ENCODE results near the gene TMEM41A. TPM values are rescaled to one million over a fixed set of nuclear protein-coding genes. Genes with fewer than 3 reads are reported as not detected.

The TMEM41A gene
- polyA plus RNA-seq, 1 donor from 2014 or later, result 12.9 TPM

GRCh38 chr3:185465471-185465870 is 33.4 kb downstream of the TMEM41A start:
- no peak for TF ChIP-seq POLR2AphosphoS5 (IDR thresholded peaks at IDR 0.05)
- H3K4me2 ChIP-seq (ENCODE audit: low read length), result no peak overlapping the region
- H3F3A ChIP-seq (ENCODE audit: insufficient read depth, low read length, poor library complexity, severe bottlenecking), result no peaks in the 10 kb centered on the region
- H3K27me3 ChIP-seq (ENCODE audit: insufficient read depth, low read depth, low read length), result no peaks in the 10 kb centered on the region
- no peak overlapping the region for H3K9ac ChIP-seq (ENCODE audit: low read length)
- H4K20me1 ChIP-seq (ENCODE audit: insufficient read depth), result no peaks in the 10 kb centered on the region
- no peaks in the 10 kb centered on the region for H3K9me3 ChIP-seq (ENCODE audit: low read length)
- H3K36me3 ChIP-seq (ENCODE audit: insufficient read depth, low read length), result peaks cover 7% of the 10 kb centered on the region
- no peaks in the 10 kb centered on the region for H3K79me2 ChIP-seq (replicated peaks; ENCODE audit: insufficient read depth, low read length)
- H3K27ac ChIP-seq (ENCODE audit: low read length), result peak overlapping the region; percentile 55
- no peak overlapping the region for H3K4me3 ChIP-seq (ENCODE audit: low read length)
- H2AFZ ChIP-seq (ENCODE audit: low read depth, low read length), result no peak overlapping the region
- H3K9me2 ChIP-seq (ENCODE audit: insufficient read depth, low read length), result no peaks in the 10 kb centered on the region

GRCh38 chr3:185460719-185461350 is 38.0 kb downstream of the TMEM41A start:
- no peak overlapping the region for H3K27ac ChIP-seq (ENCODE audit: low read length)
- no peak for TF ChIP-seq MXI1 (conservative IDR thresholded peaks at IDR 0.05; ENCODE audit: poor library complexity, severe bottlenecking)
- TF ChIP-seq POLR2AphosphoS5 (IDR thresholded peaks at IDR 0.05), result no peak
- no peak for TF ChIP-seq EZH2 (IDR thresholded peaks at IDR 0.05; ENCODE audit: borderline replicate concordance, insufficient read depth, low read length, poor library complexity, severe bottlenecking)
- TF ChIP-seq CTCF (IDR thresholded peaks at IDR 0.05; ENCODE audit: poor library complexity, severe bottlenecking), result peak; percentile 21
- TF ChIP-seq REST (IDR thresholded peaks at IDR 0.05; ENCODE audit: borderline replicate concordance), result no peak
- H3K4me3 ChIP-seq (ENCODE audit: low read length), result no peak overlapping the region
- H4K20me1 ChIP-seq (ENCODE audit: insufficient read depth), result no peaks in the 10 kb centered on the region
- H2AFZ ChIP-seq (ENCODE audit: low read depth, low read length), result no peak overlapping the region
- no peaks in the 10 kb centered on the region for H3K9me2 ChIP-seq (ENCODE audit: insufficient read depth, low read length)
- peaks cover 8% of the 10 kb centered on the region for H3K36me3 ChIP-seq (ENCODE audit: insufficient read depth, low read length)
- no peaks in the 10 kb centered on the region for H3K9me3 ChIP-seq (ENCODE audit: low read length)
- H3F3A ChIP-seq (ENCODE audit: insufficient read depth, low read length, poor library complexity, severe bottlenecking), result no peaks in the 10 kb centered on the region
- H3K9ac ChIP-seq (ENCODE audit: low read length), result no peak overlapping the region
- H3K79me2 ChIP-seq (replicated peaks; ENCODE audit: insufficient read depth, low read length), result no peaks in the 10 kb centered on the region
- H3K4me2 ChIP-seq (ENCODE audit: low read length), result no peak overlapping the region
- H3K27me3 ChIP-seq (ENCODE audit: insufficient read depth, low read depth, low read length), result no peaks in the 10 kb centered on the region

GRCh38 chr3:185460309-185460708 is 38.5 kb downstream of the TMEM41A start:
- no peak for TF ChIP-seq POLR2AphosphoS5 (IDR thresholded peaks at IDR 0.05)
- no peak for TF ChIP-seq TAF1 (IDR thresholded peaks at IDR 0.05; ENCODE audit: low read depth)
- Histone ChIP-seq H3K9ac (ENCODE audit: low read length) (no peak overlapping the region), H3K4me3 (ENCODE audit: low read length) (no peak overlapping the region), H3F3A (ENCODE audit: insufficient read depth, low read length, poor library complexity, severe bottlenecking) (no peaks in the 10 kb centered on the region), H3K27me3 (ENCODE audit: insufficient read depth, low read depth, low read length) (no peaks in the 10 kb centered on the region), H3K9me2 (ENCODE audit: insufficient read depth, low read length) (no peaks in the 10 kb centered on the region), H4K20me1 (ENCODE audit: insufficient read depth) (no peaks in the 10 kb centered on the region), H2AFZ (ENCODE audit: low read depth, low read length) (no peak overlapping the region), H3K27ac (ENCODE audit: low read length) (no peak overlapping the region), H3K79me2 (replicated peaks; ENCODE audit: insufficient read depth, low read length) (no peaks in the 10 kb centered on the region), H3K9me3 (ENCODE audit: low read length) (no peaks in the 10 kb centered on the region), H3K36me3 (ENCODE audit: insufficient read depth, low read length) (peaks cover 8% of the 10 kb centered on the region), H3K4me2 (ENCODE audit: low read length) (no peak overlapping the region)
